Hepatocyte (in vitro differentiated cells): ENCODE results near the gene PSMB4. TPM values are rescaled to one million over a fixed set of nuclear protein-coding genes. Genes with fewer than 3 reads are reported as not detected.

Experiments
- DNase-seq: peaks from one replicate; pipeline ENCODE4 v3.0.0-alpha.2; 2016; ENCODE audit warnings: low spot score
- H2AFZ ChIP-seq: fragments of 200-600 bp; sonication (generic); 2 replicates; pipeline ENCODE4 v1.6.0; 2016; ENCODE audit warnings: antibody characterized with exemption, mild to moderate bottlenecking
- H3K27ac ChIP-seq: fragments of 200-600 bp; sonication (generic); 2 replicates; pipeline ENCODE4 v1.5.1; 2016; ENCODE audit warnings: mild to moderate bottlenecking
- H3K27me3 ChIP-seq: fragments of 200-600 bp; sonication (generic); 2 replicates; pipeline ENCODE4 v1.6.1; 2016
- H3K36me3 ChIP-seq: fragments of 200-600 bp; sonication (generic); replicated peaks from 2 replicates; pipeline ENCODE4 v1.5.1; 2016; ENCODE audit warnings: low read depth; ENCODE audit not compliant: insufficient read depth
- H3K4me1 ChIP-seq: fragments of 200-600 bp; sonication (generic); 2 replicates; pipeline ENCODE4 v1.5.1; 2016; ENCODE audit warnings: mild to moderate bottlenecking, moderate library complexity; ENCODE audit not compliant: insufficient read depth
- H3K4me2 ChIP-seq: fragments of 200-600 bp; sonication (generic); 2 replicates; pipeline ENCODE4 v1.6.0; 2016
- H3K4me3 ChIP-seq: fragments of 200-600 bp; sonication (generic); 2 replicates; pipeline ENCODE4 v1.5.1; 2016; ENCODE audit warnings: mild to moderate bottlenecking
- H3K79me2 ChIP-seq: fragments of 200-600 bp; sonication (generic); 2 replicates; pipeline ENCODE4 v1.6.0; 2017; ENCODE audit warnings: mild to moderate bottlenecking
- H3K9me2 ChIP-seq: fragments of 200-600 bp; sonication (generic); replicated peaks from 2 replicates; pipeline ENCODE4 v1.6.0; 2017; ENCODE audit warnings: mild to moderate bottlenecking; ENCODE audit not compliant: insufficient read depth
- H3K9me3 ChIP-seq: fragments of 200-600 bp; sonication (generic); 2 replicates; pipeline ENCODE4 v1.5.1; 2016; ENCODE audit warnings: low read depth, mild to moderate bottlenecking
- H4K20me1 ChIP-seq: fragments of 200-600 bp; sonication (generic); 2 replicates; pipeline ENCODE4 v1.6.0; 2016; ENCODE audit warnings: mild to moderate bottlenecking; ENCODE audit not compliant: insufficient read depth, poor library complexity, severe bottlenecking
- EZH2 ChIP-seq: fragments of 200-600 bp; sonication (generic); IDR thresholded peaks from 2 replicates; pipeline ENCODE4 v1.6.1; 2016; ENCODE audit warnings: antibody characterized with exemption, mild to moderate bottlenecking, borderline replicate concordance
- EZH2phosphoT487 ChIP-seq: fragments of 200-600 bp; sonication (generic); IDR thresholded peaks from one replicate; pipeline ENCODE4 v1.6.1; 2018; ENCODE audit warnings: antibody characterized with exemption, mild to moderate bottlenecking, low read depth, moderate library complexity; ENCODE audit not compliant: unreplicated experiment, severe bottlenecking
- WGBS: methylation state at CpG from one replicate; pipeline ENCODE4 v1.1.6; 2016; ENCODE audit warnings: low lambda C conversion rate; ENCODE audit errors: missing lambda C conversion rate; 5-methylcytosine and 5-hydroxymethylcytosine counted together
- polyA plus RNA-seq: library from polyadenylated mRNA; unstranded; fragments of >200 nt; fragmentation: Nextera tagmentation; extraction: Ambion mirVana; gene quantifications from 2 replicates; pipeline ENCODE4 v1.2.1, GENCODE V29; 2016
- total RNA-seq: library from RNA; depleted of rRNA; stranded (reverse); fragments of >200 nt; gene quantifications from 2 replicates; pipeline ENCODE4 v1.2.3, GENCODE V29; 2014
- TF ChIP-seq, protein P1 (sequence below): fragments of 200-600 bp; sonication (generic); IDR thresholded peaks from 2 replicates; pipeline ENCODE4 v1.5.1; 2016; ENCODE audit warnings: antibody characterized with exemption, mild to moderate bottlenecking; ENCODE audit not compliant: poor library complexity

PSMB4 gene
- total and polyA plus RNA-seq, 2 experiments from 2014 or later, result 71.4 to 240 TPM

DNA sequence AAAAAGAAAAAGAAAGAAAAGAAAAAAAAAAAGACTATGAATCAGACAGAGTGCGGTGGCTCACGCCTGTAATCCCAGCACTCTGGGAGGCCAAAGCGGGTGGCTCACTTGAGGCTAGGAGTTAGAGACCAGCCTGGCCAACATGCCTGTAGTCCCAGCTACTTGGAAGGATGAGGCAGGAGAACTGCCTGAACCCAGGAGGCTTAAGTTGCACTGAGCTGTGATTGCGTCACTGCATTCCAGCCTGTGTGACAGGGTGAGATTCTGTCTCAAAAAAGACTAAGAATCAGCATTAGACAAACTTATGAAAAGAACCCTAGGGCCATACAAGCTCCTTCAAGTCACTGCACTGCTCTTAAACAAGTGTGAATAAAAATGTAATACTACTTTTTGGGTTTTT, 16.9 kb downstream of the PSMB4 start:
- Histone ChIP-seq H3K27me3 (no peaks in the 10 kb centered on the region), H3K4me2 (no peak overlapping the region), H3K4me1 (no peaks in the 10 kb centered on the region), H2AFZ (no peak overlapping the region), H4K20me1 (no peaks in the 10 kb centered on the region), H3K79me2 (no peaks in the 10 kb centered on the region), H3K9me2 (no peaks in the 10 kb centered on the region), H3K9me3 (no peaks in the 10 kb centered on the region), H3K27ac (no peak overlapping the region), H3K36me3 (no peaks in the 10 kb centered on the region), H3K4me3 (no peak overlapping the region)
- WGBS, result 100% methylated on average over 3 of the region's 4 CpGs
- no peak for DNase-seq
- TF ChIP-seq, protein P1, sequence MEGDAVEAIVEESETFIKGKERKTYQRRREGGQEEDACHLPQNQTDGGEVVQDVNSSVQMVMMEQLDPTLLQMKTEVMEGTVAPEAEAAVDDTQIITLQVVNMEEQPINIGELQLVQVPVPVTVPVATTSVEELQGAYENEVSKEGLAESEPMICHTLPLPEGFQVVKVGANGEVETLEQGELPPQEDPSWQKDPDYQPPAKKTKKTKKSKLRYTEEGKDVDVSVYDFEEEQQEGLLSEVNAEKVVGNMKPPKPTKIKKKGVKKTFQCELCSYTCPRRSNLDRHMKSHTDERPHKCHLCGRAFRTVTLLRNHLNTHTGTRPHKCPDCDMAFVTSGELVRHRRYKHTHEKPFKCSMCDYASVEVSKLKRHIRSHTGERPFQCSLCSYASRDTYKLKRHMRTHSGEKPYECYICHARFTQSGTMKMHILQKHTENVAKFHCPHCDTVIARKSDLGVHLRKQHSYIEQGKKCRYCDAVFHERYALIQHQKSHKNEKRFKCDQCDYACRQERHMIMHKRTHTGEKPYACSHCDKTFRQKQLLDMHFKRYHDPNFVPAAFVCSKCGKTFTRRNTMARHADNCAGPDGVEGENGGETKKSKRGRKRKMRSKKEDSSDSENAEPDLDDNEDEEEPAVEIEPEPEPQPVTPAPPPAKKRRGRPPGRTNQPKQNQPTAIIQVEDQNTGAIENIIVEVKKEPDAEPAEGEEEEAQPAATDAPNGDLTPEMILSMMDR, result no peak

DNA sequence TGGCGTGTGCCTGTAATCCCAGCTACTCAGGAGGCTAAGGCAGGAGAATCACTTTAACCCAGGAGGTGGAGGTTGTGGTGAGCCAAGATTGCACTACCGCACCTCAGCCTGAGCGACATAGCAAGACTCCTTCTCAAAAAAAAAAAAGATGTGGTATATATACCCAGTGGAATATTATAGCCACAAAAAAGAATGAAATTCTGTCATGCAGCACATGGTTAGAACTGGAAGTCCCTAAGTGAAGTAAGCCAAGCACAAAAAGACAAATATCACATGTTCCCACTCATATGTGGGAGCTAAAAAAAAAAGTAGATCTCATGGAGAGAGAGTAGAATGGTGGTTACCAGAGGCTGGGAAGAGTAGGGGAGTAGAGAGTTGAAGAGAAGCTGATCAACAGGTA, 18.7 kb downstream of the PSMB4 start:
- WGBS, result 98% methylated on average over 3 of the region's 3 CpGs
- Histone ChIP-seq H3K4me3 (no peak overlapping the region), H3K27me3 (no peaks in the 10 kb centered on the region), H3K4me1 (no peaks in the 10 kb centered on the region), H3K27ac (no peak overlapping the region), H3K36me3 (no peaks in the 10 kb centered on the region), H4K20me1 (no peaks in the 10 kb centered on the region), H3K79me2 (no peaks in the 10 kb centered on the region), H3K4me2 (no peak overlapping the region), H2AFZ (no peak overlapping the region), H3K9me3 (no peaks in the 10 kb centered on the region), H3K9me2 (no peaks in the 10 kb centered on the region)
- DNase-seq, result no peak
- TF ChIP-seq EZH2, result no peak
- TF ChIP-seq, protein P1, result no peak
- no peak for TF ChIP-seq EZH2phosphoT487

DNA sequence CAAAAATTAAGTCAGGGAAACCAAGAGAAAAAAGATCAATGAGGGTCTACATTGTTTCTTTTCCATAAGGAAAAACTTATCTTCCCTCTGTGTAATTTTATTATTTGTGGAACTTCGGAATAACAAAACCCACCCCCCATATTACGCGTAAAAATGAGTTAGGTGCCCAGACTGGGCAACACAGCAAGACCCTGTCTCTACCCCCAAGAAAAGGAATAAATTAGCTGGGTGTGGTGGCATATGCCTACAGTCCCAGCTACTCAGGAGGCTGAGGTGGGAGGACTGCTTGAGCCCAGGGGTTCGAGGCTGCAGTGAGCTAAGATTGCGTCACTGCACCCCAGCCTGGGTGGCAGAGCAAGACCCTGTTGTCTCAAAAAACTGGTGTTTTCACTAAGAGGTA, 20.4 kb downstream of the PSMB4 start:
- H3K9me3 ChIP-seq, result no peaks in the 10 kb centered on the region
- H3K27me3 ChIP-seq, result no peaks in the 10 kb centered on the region
- 85% methylated on average over 5 of the region's 5 CpGs for WGBS
- H2AFZ ChIP-seq, result no peak overlapping the region
- H3K79me2 ChIP-seq, result no peaks in the 10 kb centered on the region
- H3K36me3 ChIP-seq, result no peaks in the 10 kb centered on the region
- H3K4me2 ChIP-seq, result no peak overlapping the region
- H4K20me1 ChIP-seq, result no peaks in the 10 kb centered on the region
- H3K4me3 ChIP-seq, result no peak overlapping the region
- DNase-seq, result no peak
- no peaks in the 10 kb centered on the region for H3K4me1 ChIP-seq
- H3K9me2 ChIP-seq, result no peaks in the 10 kb centered on the region
- TF ChIP-seq EZH2phosphoT487 (no peak), EZH2 (no peak)
- TF ChIP-seq, protein P1, result no peak
- H3K27ac ChIP-seq, result no peak overlapping the region

DNA sequence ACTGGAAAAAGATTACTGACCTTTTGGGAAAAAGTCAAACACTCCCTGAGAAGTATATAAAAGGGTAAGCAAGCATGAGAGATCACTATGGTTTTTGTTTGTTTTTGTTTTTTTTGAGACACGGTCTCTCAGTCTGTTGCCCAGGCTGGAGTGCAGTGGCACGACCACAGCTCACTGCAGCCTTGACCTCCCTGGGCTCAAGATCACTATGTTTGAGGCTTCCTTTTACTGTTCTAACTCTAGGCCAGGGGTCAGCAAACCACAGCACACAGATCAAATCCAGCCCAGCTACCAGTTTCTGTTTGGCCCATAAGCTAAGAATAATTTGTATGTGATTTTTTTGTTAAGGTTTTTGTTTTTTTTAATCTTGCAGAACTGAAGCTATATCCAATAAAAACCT, 25.7 kb downstream of the PSMB4 start:
- Histone ChIP-seq H3K9me3 (no peaks in the 10 kb centered on the region), H3K79me2 (peaks cover 21% of the 10 kb centered on the region), H3K4me3 (no peak overlapping the region), H3K9me2 (no peaks in the 10 kb centered on the region), H3K27me3 (no peaks in the 10 kb centered on the region), H3K36me3 (no peaks in the 10 kb centered on the region), H3K4me2 (no peak overlapping the region), H3K27ac (no peak overlapping the region), H2AFZ (no peak overlapping the region), H3K4me1 (no peaks in the 10 kb centered on the region), H4K20me1 (no peaks in the 10 kb centered on the region)
- 88% methylated on average over 2 of the region's 2 CpGs for WGBS
- no peak for DNase-seq
- TF ChIP-seq, protein P1, result no peak
- no peak for TF ChIP-seq EZH2phosphoT487
- TF ChIP-seq EZH2, result no peak
